Body of pancreas (tissue), 4 donors: ENCODE measurements around the gene PAK6.

Experiments used
- POLR2A ChIP-seq, 3 donors: fragments of 450-650 bp; IDR thresholded peaks; one replicate each; pipeline ENCODE4 v1.6.1; 2016; ENCODE audit warnings: antibody characterized with exemption in 3 of 3, mild to moderate bottlenecking in 2 of 3
- TF ChIP-seq, protein P1 (sequence below), 7 experiments: fragments of 450-650 bp in 4 of 7; fragments of 200-600 bp in 3 of 7; sonication (generic) in 3 of 7; IDR thresholded peaks; one replicate each; pipeline ENCODE4 v1.5.1; 2016 to 2019; ENCODE audit warnings: antibody characterized with exemption in 7 of 7

DNA sequence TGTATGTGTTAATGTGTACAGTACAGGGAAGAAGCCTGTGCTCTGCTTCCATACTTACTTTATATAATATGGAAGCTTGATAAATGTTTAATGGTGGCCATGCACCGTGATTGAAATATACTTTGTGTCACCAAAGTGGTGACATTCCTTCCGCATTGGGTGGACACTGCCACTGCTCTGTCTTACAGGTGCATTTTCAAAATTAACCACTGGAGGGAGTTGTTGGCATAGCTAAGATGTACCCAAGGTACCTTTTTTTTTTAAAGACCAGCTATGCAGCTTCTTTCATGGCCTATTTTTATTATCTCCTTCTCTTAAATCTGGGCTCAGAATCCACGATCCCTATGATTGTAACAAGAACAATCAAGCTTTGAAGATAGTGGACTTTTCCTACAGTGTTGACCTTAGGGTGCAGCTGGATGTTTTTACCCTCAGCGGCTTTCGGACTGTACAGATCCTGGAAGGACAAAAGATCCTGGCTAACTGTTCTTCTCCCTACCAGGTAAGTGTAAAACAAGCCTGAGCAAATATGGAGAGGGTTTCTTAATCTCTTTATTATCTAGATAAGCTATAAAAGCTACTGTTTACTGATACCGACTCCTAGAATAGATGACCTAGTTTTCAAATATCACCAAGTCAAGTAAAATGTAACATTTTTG lies 21.6 kb upstream of the PAK6 start:
- no peak for TF ChIP-seq POLR2A (IDR thresholded peaks at IDR 0.05)
- TF ChIP-seq, protein P1, sequence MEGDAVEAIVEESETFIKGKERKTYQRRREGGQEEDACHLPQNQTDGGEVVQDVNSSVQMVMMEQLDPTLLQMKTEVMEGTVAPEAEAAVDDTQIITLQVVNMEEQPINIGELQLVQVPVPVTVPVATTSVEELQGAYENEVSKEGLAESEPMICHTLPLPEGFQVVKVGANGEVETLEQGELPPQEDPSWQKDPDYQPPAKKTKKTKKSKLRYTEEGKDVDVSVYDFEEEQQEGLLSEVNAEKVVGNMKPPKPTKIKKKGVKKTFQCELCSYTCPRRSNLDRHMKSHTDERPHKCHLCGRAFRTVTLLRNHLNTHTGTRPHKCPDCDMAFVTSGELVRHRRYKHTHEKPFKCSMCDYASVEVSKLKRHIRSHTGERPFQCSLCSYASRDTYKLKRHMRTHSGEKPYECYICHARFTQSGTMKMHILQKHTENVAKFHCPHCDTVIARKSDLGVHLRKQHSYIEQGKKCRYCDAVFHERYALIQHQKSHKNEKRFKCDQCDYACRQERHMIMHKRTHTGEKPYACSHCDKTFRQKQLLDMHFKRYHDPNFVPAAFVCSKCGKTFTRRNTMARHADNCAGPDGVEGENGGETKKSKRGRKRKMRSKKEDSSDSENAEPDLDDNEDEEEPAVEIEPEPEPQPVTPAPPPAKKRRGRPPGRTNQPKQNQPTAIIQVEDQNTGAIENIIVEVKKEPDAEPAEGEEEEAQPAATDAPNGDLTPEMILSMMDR (IDR thresholded peaks at IDR 0.05): peak; percentile 61 to 94 (median 89)
